ENCODE data around the gene UBAP2.
A peak's percentile ranks its signal among the peaks of the same experiment; 100 is the strongest.

Gene UBAP2

DNA sequence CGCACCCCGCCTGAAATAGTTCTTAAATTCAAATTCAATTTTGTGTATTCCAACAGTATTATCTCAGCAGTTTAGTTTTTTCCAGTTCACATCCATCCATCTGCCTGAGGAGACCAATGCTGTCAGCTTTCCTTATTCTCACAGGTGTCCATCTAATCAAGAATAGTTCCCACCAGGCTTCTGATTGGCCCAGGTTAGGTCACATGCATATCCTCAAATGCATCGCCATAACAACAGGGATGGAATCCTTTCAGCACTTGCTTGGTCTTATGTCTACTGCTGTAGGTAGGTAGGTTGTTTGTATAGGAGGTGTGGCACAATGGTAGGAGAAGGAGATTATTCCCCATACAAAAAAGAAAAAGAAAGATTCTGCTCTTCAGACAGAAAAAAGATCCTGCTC is 140.6 kb downstream of the UBAP2 start:
- TF ChIP-seq EZH2phosphoT487 (conservative IDR thresholded peaks at IDR 0.05; ENCODE audit: low read length) = no peak
- TF ChIP-seq, protein P1, sequence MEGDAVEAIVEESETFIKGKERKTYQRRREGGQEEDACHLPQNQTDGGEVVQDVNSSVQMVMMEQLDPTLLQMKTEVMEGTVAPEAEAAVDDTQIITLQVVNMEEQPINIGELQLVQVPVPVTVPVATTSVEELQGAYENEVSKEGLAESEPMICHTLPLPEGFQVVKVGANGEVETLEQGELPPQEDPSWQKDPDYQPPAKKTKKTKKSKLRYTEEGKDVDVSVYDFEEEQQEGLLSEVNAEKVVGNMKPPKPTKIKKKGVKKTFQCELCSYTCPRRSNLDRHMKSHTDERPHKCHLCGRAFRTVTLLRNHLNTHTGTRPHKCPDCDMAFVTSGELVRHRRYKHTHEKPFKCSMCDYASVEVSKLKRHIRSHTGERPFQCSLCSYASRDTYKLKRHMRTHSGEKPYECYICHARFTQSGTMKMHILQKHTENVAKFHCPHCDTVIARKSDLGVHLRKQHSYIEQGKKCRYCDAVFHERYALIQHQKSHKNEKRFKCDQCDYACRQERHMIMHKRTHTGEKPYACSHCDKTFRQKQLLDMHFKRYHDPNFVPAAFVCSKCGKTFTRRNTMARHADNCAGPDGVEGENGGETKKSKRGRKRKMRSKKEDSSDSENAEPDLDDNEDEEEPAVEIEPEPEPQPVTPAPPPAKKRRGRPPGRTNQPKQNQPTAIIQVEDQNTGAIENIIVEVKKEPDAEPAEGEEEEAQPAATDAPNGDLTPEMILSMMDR (IDR thresholded peaks at IDR 0.05; ENCODE audit: insufficient read depth, low read length, poor library complexity, severe bottlenecking) = no peak
- Histone ChIP-seq H3K27ac (ENCODE audit: low read depth, low read length) (0 out of 2 replicates have a peak overlapping the region, but pooled peaks have one; percentile 1), H3F3A (ENCODE audit: insufficient read depth) (peaks cover 40% of the 10 kb centered on the region), H2AFZ (ENCODE audit: low read depth, low read length, severe bottlenecking) (no peak overlapping the region), H3K79me2 (ENCODE audit: insufficient read depth, low read length) (peaks cover 81% of the 10 kb centered on the region), H3K9ac (ENCODE audit: low read length) (no peak overlapping the region), H3K9me3 (ENCODE audit: insufficient read depth, low read length) (no peaks in the 10 kb centered on the region), H4K20me1 (ENCODE audit: low read depth, low read length) (peaks cover 5% of the 10 kb centered on the region), H3K4me2 (ENCODE audit: low read depth, low read length, poor library complexity, severe bottlenecking) (no peak overlapping the region), H3K9me2 (replicated peaks; ENCODE audit: insufficient read depth, low read length) (no peaks in the 10 kb centered on the region), H3K4me3 (ENCODE audit: insufficient read depth, low read length, poor library complexity, severe bottlenecking) (no peak overlapping the region), H3K36me3 (ENCODE audit: low read length) (peaks cover 41% of the 10 kb centered on the region), H3K27me3 (ENCODE audit: low read length) (no peaks in the 10 kb centered on the region)

DNA sequence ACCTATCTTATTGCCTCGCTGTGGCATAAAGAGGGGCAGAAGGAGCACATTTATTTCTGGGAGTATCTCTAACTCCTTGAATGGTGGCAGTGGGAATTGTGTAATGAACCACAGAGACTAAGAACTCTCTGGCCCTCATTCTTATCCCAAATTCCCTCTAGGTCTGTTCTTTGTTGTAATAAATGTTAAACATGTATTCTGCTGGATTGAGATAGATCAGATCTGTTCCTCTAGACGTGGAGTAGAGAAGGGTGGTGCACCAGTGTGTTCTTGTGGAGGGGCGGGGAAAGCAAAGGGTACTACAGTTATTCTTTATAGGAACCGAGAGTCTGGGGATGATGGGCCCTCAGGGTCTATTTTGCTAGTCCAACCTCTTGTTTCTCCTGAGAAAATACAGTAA is 141.3 kb downstream of the UBAP2 start:
- peaks cover 40% of the 10 kb centered on the region for H3K36me3 ChIP-seq (ENCODE audit: low read length)
- TF ChIP-seq EZH2phosphoT487 (conservative IDR thresholded peaks at IDR 0.05; ENCODE audit: low read length) = no peak
- TF ChIP-seq, protein P1 (IDR thresholded peaks at IDR 0.05; ENCODE audit: insufficient read depth, low read length, poor library complexity, severe bottlenecking) = no peak
- peaks cover 5% of the 10 kb centered on the region for H4K20me1 ChIP-seq (ENCODE audit: low read depth, low read length)
- H3K79me2 ChIP-seq (ENCODE audit: insufficient read depth, low read length) = peaks cover 88% of the 10 kb centered on the region
- no peak overlapping the region for H2AFZ ChIP-seq (ENCODE audit: low read depth, low read length, severe bottlenecking)
- H3K27me3 ChIP-seq (ENCODE audit: low read length) = no peaks in the 10 kb centered on the region
- peaks cover 40% of the 10 kb centered on the region for H3F3A ChIP-seq (ENCODE audit: insufficient read depth)
- no peaks in the 10 kb centered on the region for H3K9me3 ChIP-seq (ENCODE audit: insufficient read depth, low read length)
- H3K9me2 ChIP-seq (replicated peaks; ENCODE audit: insufficient read depth, low read length) = no peaks in the 10 kb centered on the region
- H3K9ac ChIP-seq (ENCODE audit: low read length) = no peak overlapping the region
- no peak overlapping the region for H3K4me3 ChIP-seq (ENCODE audit: insufficient read depth, low read length, poor library complexity, severe bottlenecking)
- H3K27ac ChIP-seq (ENCODE audit: low read depth, low read length) = no peak overlapping the region
- H3K4me2 ChIP-seq (ENCODE audit: low read depth, low read length, poor library complexity, severe bottlenecking) = no peak overlapping the region

DNA sequence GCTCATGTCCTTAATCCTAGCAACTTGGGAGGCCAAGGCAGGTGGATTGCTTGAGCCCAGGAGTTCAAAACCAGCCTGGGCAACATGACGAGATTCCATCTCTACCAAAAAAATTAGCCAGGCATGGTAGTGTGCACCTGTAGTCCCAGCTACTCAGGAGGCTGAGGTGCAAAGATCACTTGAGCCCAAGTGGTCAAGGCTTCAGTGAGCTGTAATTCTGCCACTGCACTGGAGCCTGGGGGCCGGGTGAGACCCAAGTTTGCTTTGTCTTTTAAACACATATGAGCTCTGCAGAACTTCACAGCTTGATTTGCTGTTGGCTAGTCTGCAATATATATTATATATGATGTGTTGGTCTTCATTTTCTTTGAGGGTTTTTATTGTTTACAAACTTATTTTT is 141.9 kb downstream of the UBAP2 start:
- no peak overlapping the region for H3K4me2 ChIP-seq (ENCODE audit: low read depth, low read length, poor library complexity, severe bottlenecking)
- H3K9ac ChIP-seq (ENCODE audit: low read length) = no peak overlapping the region
- no peak overlapping the region for H3K27ac ChIP-seq (ENCODE audit: low read depth, low read length)
- TF ChIP-seq, protein P1 (IDR thresholded peaks at IDR 0.05; ENCODE audit: insufficient read depth, low read length, poor library complexity, severe bottlenecking) = no peak
- TF ChIP-seq EZH2phosphoT487 (conservative IDR thresholded peaks at IDR 0.05; ENCODE audit: low read length) = no peak
- peaks cover 4% of the 10 kb centered on the region for H4K20me1 ChIP-seq (ENCODE audit: low read depth, low read length)
- no peak overlapping the region for H2AFZ ChIP-seq (ENCODE audit: low read depth, low read length, severe bottlenecking)
- H3F3A ChIP-seq (ENCODE audit: insufficient read depth) = peaks cover 38% of the 10 kb centered on the region
- no peak overlapping the region for H3K4me3 ChIP-seq (ENCODE audit: insufficient read depth, low read length, poor library complexity, severe bottlenecking)
- H3K9me2 ChIP-seq (replicated peaks; ENCODE audit: insufficient read depth, low read length) = no peaks in the 10 kb centered on the region
- H3K9me3 ChIP-seq (ENCODE audit: insufficient read depth, low read length) = no peaks in the 10 kb centered on the region
- peaks cover 90% of the 10 kb centered on the region for H3K79me2 ChIP-seq (ENCODE audit: insufficient read depth, low read length)
- peaks cover 41% of the 10 kb centered on the region for H3K36me3 ChIP-seq (ENCODE audit: low read length)
- H3K27me3 ChIP-seq (ENCODE audit: low read length) = no peaks in the 10 kb centered on the region
